ENCODE measurements around the gene SYNE3.
A peak's percentile ranks its signal among the peaks of the same experiment; 100 is the strongest.

SYNE3 gene

DNA sequence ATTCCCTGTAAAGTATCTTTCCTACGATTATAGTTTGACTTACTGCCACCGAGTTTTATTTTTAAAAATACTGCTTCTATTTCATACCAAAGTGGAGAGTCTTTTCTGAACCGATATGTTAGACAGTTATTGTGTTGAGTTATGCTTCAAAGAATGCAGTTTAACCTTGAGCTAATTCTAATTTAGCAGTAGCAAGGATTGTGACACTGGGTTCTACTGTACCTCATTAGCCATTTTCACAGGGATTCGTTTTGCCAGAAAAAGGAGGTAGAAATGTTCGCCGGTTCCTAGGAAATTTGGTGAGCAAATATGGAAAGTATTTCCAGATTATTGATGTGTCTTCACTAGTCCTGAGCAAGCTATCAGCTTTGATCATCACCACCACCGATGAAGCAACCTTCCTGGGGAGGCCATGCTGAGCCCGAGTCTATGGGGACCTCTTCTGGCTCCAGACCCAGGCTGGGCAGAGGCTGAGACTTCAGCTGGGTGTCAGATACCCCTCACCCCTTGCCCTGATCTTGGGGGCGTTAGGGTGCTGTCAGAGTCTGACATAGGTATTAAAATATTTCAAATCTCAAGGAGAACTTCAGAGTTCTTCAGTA, 32.0 kb upstream of the SYNE3 start:
- Histone ChIP-seq H4K5ac (ENCODE audit: low read length) (no peak overlapping the region), H3K36me3 (ENCODE audit: control insufficient read depth, insufficient read depth, low read length) (no peaks in the 10 kb centered on the region), H3K79me2 (ENCODE audit: control insufficient read depth, insufficient read depth, low read length) (no peaks in the 10 kb centered on the region), H3K4ac (ENCODE audit: low read depth, low read length) (no peak overlapping the region), H4K8ac (ENCODE audit: low read depth, low read length) (no peak overlapping the region), H3K4me2 (ENCODE audit: low read length) (no peak overlapping the region), H2BK5ac (ENCODE audit: low read length) (no peak overlapping the region), H3K23ac (ENCODE audit: low read length) (no peak overlapping the region), H2AK5ac (ENCODE audit: low read length) (no peak overlapping the region), H3K56ac (ENCODE audit: low read length) (no peak overlapping the region), H3K27me3 (ENCODE audit: insufficient read depth, low read length, poor library complexity) (no peaks in the 10 kb centered on the region), H3K27ac (ENCODE audit: low read depth, low read length) (no peak overlapping the region), H3K18ac (ENCODE audit: low read length) (no peak overlapping the region), H3K79me1 (ENCODE audit: low read length) (peaks cover 2% of the 10 kb centered on the region), H3K4me1 (ENCODE audit: control insufficient read depth, low read depth, low read length) (no peaks in the 10 kb centered on the region), H2BK15ac (replicated peaks; ENCODE audit: low read depth) (no peak overlapping the region), H3K9ac (ENCODE audit: low read length) (no peak overlapping the region), H3K4me3 (ENCODE audit: low read length) (no peak overlapping the region), H2BK120ac (ENCODE audit: low read depth, low read length) (no peak overlapping the region)
- no CpG with 5 or more reads among the region's 9 CpGs for WGBS (ENCODE audit: extremely low coverage, insufficient coverage, low lambda C conversion rate)
- no peak for DNase-seq

DNA sequence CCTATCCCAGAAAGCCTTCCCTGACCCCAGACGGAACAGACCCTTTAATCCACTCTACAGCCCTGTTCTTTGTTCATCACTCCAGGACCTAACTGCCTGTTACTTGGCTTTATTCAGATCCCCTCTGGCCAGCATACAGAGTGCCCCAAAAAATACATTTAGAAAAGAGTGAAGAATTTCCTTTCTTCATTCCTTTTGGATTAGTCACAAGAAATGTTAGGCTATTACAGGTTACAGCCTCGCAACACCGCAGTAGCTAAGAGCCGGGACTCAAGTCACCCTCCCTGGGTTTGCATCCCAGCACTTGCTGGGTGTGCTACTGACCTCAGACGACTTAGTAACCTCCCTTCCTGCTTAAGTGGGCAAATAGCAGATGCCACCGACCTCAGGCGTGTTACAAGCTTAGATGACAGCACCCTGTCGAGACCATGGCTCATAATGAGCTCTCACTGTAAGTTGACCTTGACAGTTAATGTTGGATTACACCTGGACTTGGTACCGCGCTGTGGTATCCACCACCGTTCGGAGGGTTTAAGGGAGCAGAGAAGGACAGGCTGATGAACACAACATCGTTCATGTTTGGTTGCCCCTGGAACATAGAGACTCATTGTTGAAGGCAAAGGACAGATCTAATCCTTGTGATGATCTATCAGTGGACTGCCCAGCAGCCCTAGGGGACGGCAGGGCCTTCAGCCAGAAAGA, 31.3 kb upstream of the SYNE3 start:
- Histone ChIP-seq H3K36me3 (ENCODE audit: control insufficient read depth, insufficient read depth, low read length) (no peaks in the 10 kb centered on the region), H3K23ac (ENCODE audit: low read length) (no peak overlapping the region), H3K79me1 (ENCODE audit: low read length) (peaks cover 5% of the 10 kb centered on the region), H3K18ac (ENCODE audit: low read length) (no peak overlapping the region), H2BK15ac (replicated peaks; ENCODE audit: low read depth) (no peak overlapping the region), H3K56ac (ENCODE audit: low read length) (no peak overlapping the region), H3K9ac (ENCODE audit: low read length) (no peak overlapping the region), H4K8ac (ENCODE audit: low read depth, low read length) (no peak overlapping the region), H3K4me1 (ENCODE audit: control insufficient read depth, low read depth, low read length) (no peaks in the 10 kb centered on the region), H2BK120ac (ENCODE audit: low read depth, low read length) (no peak overlapping the region), H2BK5ac (ENCODE audit: low read length) (no peak overlapping the region), H4K5ac (ENCODE audit: low read length) (no peak overlapping the region), H3K27me3 (ENCODE audit: insufficient read depth, low read length, poor library complexity) (no peaks in the 10 kb centered on the region), H3K4me2 (ENCODE audit: low read length) (no peak overlapping the region), H3K4me3 (ENCODE audit: low read length) (no peak overlapping the region), H3K79me2 (ENCODE audit: control insufficient read depth, insufficient read depth, low read length) (no peaks in the 10 kb centered on the region), H2AK5ac (ENCODE audit: low read length) (no peak overlapping the region), H3K4ac (ENCODE audit: low read depth, low read length) (no peak overlapping the region), H3K27ac (ENCODE audit: low read depth, low read length) (no peak overlapping the region)
- no CpG with 5 or more reads among the region's 14 CpGs for WGBS (ENCODE audit: extremely low coverage, insufficient coverage, low lambda C conversion rate)
- peak; percentile 91 for DNase-seq

DNA sequence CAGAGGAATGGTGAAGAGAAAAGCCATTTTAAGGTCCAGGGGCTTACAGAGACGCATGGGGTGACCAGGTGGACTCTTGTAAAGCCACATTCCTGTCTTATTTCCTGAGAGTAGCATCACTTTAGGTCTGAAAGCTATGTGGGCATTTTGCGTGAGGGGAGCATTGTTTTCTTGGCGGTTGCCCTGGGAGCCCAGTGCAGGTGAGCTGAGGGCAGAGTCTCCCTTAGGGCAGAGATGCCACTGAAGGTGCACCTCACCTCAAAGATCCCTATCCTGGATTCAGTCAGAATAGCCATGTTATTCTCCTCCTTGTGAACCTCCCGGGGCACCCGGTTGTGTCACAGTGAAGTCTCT, 30.8 kb upstream of the SYNE3 start:
- no peaks in the 10 kb centered on the region for H3K4me1 ChIP-seq (ENCODE audit: control insufficient read depth, low read depth, low read length)
- H2BK15ac ChIP-seq (replicated peaks; ENCODE audit: low read depth) = no peak overlapping the region
- H4K5ac ChIP-seq (ENCODE audit: low read length) = no peak overlapping the region
- no peak overlapping the region for H3K18ac ChIP-seq (ENCODE audit: low read length)
- no peak overlapping the region for H2BK120ac ChIP-seq (ENCODE audit: low read depth, low read length)
- no peak overlapping the region for H3K4me2 ChIP-seq (ENCODE audit: low read length)
- DNase-seq = peak; percentile 60
- no CpG with 5 or more reads among the region's 5 CpGs for WGBS (ENCODE audit: extremely low coverage, insufficient coverage, low lambda C conversion rate)
- H3K36me3 ChIP-seq (ENCODE audit: control insufficient read depth, insufficient read depth, low read length) = no peaks in the 10 kb centered on the region
- no peak overlapping the region for H2AK5ac ChIP-seq (ENCODE audit: low read length)
- no peak overlapping the region for H3K9ac ChIP-seq (ENCODE audit: low read length)
- no peak overlapping the region for H3K4ac ChIP-seq (ENCODE audit: low read depth, low read length)
- H4K8ac ChIP-seq (ENCODE audit: low read depth, low read length) = no peak overlapping the region
- peaks cover 5% of the 10 kb centered on the region for H3K79me1 ChIP-seq (ENCODE audit: low read length)
- no peaks in the 10 kb centered on the region for H3K27me3 ChIP-seq (ENCODE audit: insufficient read depth, low read length, poor library complexity)
- no peak overlapping the region for H3K27ac ChIP-seq (ENCODE audit: low read depth, low read length)
- no peaks in the 10 kb centered on the region for H3K79me2 ChIP-seq (ENCODE audit: control insufficient read depth, insufficient read depth, low read length)
- no peak overlapping the region for H3K4me3 ChIP-seq (ENCODE audit: low read length)
- H3K23ac ChIP-seq (ENCODE audit: low read length) = no peak overlapping the region
- H3K56ac ChIP-seq (ENCODE audit: low read length) = no peak overlapping the region
- H2BK5ac ChIP-seq (ENCODE audit: low read length) = no peak overlapping the region

DNA sequence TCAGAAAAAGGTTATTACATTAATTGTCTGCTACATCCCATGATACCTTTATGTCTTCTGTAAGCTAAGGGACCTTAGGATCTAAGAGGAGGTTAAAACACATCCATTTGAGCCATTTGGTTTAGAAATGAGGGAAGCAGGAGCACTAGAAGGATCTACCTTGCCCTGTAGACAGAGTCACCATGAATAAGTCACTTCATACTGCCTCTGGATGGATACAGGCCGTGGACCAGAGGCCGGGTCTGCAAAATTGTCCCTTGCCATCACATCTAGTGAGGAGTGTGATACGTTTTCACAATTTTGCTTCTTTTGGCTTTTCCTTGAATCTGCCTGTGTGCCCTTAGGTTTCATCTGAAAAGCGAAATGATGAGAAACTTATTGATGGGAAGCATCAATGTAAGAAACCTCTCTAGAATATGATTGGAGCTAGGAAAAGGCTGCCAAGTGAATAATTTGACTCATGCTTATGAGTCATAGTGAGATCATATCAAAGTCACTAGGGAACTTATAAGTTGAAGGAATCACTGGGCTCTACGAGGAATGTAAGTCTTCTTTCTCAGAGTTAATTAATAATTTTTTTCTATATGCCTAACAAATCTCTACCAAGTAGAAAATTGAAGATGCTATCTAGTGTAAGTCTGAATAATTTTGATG, 29.2 kb upstream of the SYNE3 start:
- Histone ChIP-seq H3K36me3 (ENCODE audit: control insufficient read depth, insufficient read depth, low read length) (no peaks in the 10 kb centered on the region), H3K56ac (ENCODE audit: low read length) (no peak overlapping the region), H3K9ac (ENCODE audit: low read length) (no peak overlapping the region), H2BK120ac (ENCODE audit: low read depth, low read length) (no peak overlapping the region), H3K18ac (ENCODE audit: low read length) (no peak overlapping the region), H3K4me3 (ENCODE audit: low read length) (no peak overlapping the region), H4K5ac (ENCODE audit: low read length) (no peak overlapping the region), H3K23ac (ENCODE audit: low read length) (no peak overlapping the region), H3K4me1 (ENCODE audit: control insufficient read depth, low read depth, low read length) (no peaks in the 10 kb centered on the region), H3K4ac (ENCODE audit: low read depth, low read length) (no peak overlapping the region), H2AK5ac (ENCODE audit: low read length) (no peak overlapping the region), H3K27ac (ENCODE audit: low read depth, low read length) (no peak overlapping the region), H4K8ac (ENCODE audit: low read depth, low read length) (no peak overlapping the region), H3K27me3 (ENCODE audit: insufficient read depth, low read length, poor library complexity) (no peaks in the 10 kb centered on the region), H3K4me2 (ENCODE audit: low read length) (no peak overlapping the region), H2BK5ac (ENCODE audit: low read length) (no peak overlapping the region), H3K79me1 (ENCODE audit: low read length) (peaks cover 10% of the 10 kb centered on the region), H2BK15ac (replicated peaks; ENCODE audit: low read depth) (no peak overlapping the region), H3K79me2 (ENCODE audit: control insufficient read depth, insufficient read depth, low read length) (peaks cover 6% of the 10 kb centered on the region)
- DNase-seq = peak; percentile 44
- WGBS (ENCODE audit: extremely low coverage, insufficient coverage, low lambda C conversion rate) = no CpG with 5 or more reads among the region's 5 CpGs

DNA sequence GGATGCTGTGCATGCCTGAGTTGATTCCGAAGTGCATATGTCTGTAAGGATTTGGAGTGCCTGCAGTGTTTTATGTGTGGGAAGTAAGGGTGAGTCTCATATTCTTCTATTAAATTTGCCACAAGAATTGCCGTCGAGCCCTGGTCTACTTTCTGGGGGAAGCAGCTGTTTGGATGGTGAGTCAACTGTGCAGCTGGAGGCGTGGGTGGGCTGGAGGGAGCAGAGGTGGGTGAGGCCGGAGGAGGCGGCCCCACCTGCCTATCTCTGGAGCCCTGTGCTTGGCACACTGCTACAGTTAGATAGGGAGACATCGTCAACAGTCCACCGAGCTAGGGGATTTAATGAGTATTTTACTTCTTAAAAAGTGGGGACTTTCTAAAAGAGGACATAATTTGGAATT, 28.1 kb upstream of the SYNE3 start:
- Histone ChIP-seq H3K79me2 (ENCODE audit: control insufficient read depth, insufficient read depth, low read length) (peaks cover 8% of the 10 kb centered on the region), H3K4me3 (ENCODE audit: low read length) (no peak overlapping the region), H3K4me1 (ENCODE audit: control insufficient read depth, low read depth, low read length) (no peaks in the 10 kb centered on the region), H3K36me3 (ENCODE audit: control insufficient read depth, insufficient read depth, low read length) (no peaks in the 10 kb centered on the region), H2BK5ac (ENCODE audit: low read length) (no peak overlapping the region), H3K23ac (ENCODE audit: low read length) (no peak overlapping the region), H3K27ac (ENCODE audit: low read depth, low read length) (no peak overlapping the region), H3K27me3 (ENCODE audit: insufficient read depth, low read length, poor library complexity) (no peaks in the 10 kb centered on the region), H3K4ac (ENCODE audit: low read depth, low read length) (no peak overlapping the region), H4K5ac (ENCODE audit: low read length) (no peak overlapping the region), H3K56ac (ENCODE audit: low read length) (no peak overlapping the region), H4K8ac (ENCODE audit: low read depth, low read length) (no peak overlapping the region), H2BK15ac (replicated peaks; ENCODE audit: low read depth) (no peak overlapping the region), H3K4me2 (ENCODE audit: low read length) (no peak overlapping the region), H3K9ac (ENCODE audit: low read length) (no peak overlapping the region), H3K18ac (ENCODE audit: low read length) (no peak overlapping the region), H3K79me1 (ENCODE audit: low read length) (peaks cover 10% of the 10 kb centered on the region), H2BK120ac (ENCODE audit: low read depth, low read length) (no peak overlapping the region), H2AK5ac (ENCODE audit: low read length) (no peak overlapping the region)
- WGBS (ENCODE audit: extremely low coverage, insufficient coverage, low lambda C conversion rate) = no CpG with 5 or more reads among the region's 8 CpGs
- DNase-seq = no peak
